SK-N-SH treated with all-trans-retinoic acid at 6 μM for 48 hours (cell line): ENCODE results near the gene AGRP.

Experiments used
- ATAC-seq: fragments of 200-7000 bp; cut with Tn5 transposase; 3 replicates; pipeline ENCODE4 v1.9.1; 2020; ENCODE audit warnings: mild to moderate bottlenecking, moderate library complexity
- ARNTL ChIP-seq: fragments of 450-650 bp; formaldehyde crosslinking; IDR thresholded peaks from 2 replicates; pipeline ENCODE4 v1.5.0; 2020; ENCODE audit warnings: low read depth, mild to moderate bottlenecking, moderate library complexity, borderline replicate concordance
- CSDC2 ChIP-seq: fragments of 250-450 bp; sonication (Bioruptor Pico); IDR thresholded peaks from 2 replicates; pipeline ENCODE4 v1.5.0; 2020; ENCODE audit warnings: mild to moderate bottlenecking, moderate library complexity
- GLIS3 ChIP-seq: fragments of 250-450 bp; sonication (Bioruptor Pico); IDR thresholded peaks from 2 replicates; pipeline ENCODE4 v1.5.0; 2020; ENCODE audit warnings: mild to moderate bottlenecking, moderate library complexity
- ISL1 ChIP-seq: fragments of 250-450 bp; sonication (Bioruptor Pico); IDR thresholded peaks from 2 replicates; pipeline ENCODE4 v2.1.2; 2022; ENCODE audit warnings: mild to moderate bottlenecking, moderate library complexity
- PPARA ChIP-seq: fragments of 250-450 bp; sonication (Bioruptor Pico); IDR thresholded peaks from 2 replicates; pipeline ENCODE4 v1.5.0; 2020; ENCODE audit warnings: mild to moderate bottlenecking, borderline replicate concordance
- RARB ChIP-seq: fragments of 250-450 bp; sonication (Bioruptor Pico); IDR thresholded peaks from 2 replicates; pipeline ENCODE4 v1.8.0; 2021; ENCODE audit warnings: mild to moderate bottlenecking, moderate library complexity
- SNAI2 ChIP-seq: fragments of 250-450 bp; sonication (Bioruptor Pico); IDR thresholded peaks from 2 replicates; pipeline ENCODE4 v1.5.0; 2020; ENCODE audit warnings: mild to moderate bottlenecking, moderate library complexity
- TOX ChIP-seq: fragments of 250-450 bp; sonication (Bioruptor Pico); IDR thresholded peaks from 2 replicates; pipeline ENCODE4 v1.8.0; 2021; ENCODE audit warnings: mild to moderate bottlenecking, moderate library complexity, borderline replicate concordance
- ZC3H10 ChIP-seq: fragments of 250-450 bp; sonication (Bioruptor Pico); IDR thresholded peaks from 2 replicates; pipeline ENCODE4 v1.5.1; 2021; ENCODE audit warnings: mild to moderate bottlenecking, moderate library complexity
- ZFP3 ChIP-seq: fragments of 250-450 bp; sonication (Bioruptor Pico); IDR thresholded peaks from 2 replicates; pipeline ENCODE4 v1.5.0; 2020; ENCODE audit warnings: mild to moderate bottlenecking, moderate library complexity
- ZFP30 ChIP-seq: fragments of 450-650 bp; formaldehyde crosslinking; IDR thresholded peaks from 2 replicates; pipeline ENCODE4 v1.5.0; 2022; ENCODE audit warnings: mild to moderate bottlenecking, moderate library complexity
- ZNF565 ChIP-seq: fragments of 450-650 bp; formaldehyde crosslinking; conservative IDR thresholded peaks from 2 replicates; pipeline ENCODE4 v1.5.0; 2020; ENCODE audit warnings: low read depth, mild to moderate bottlenecking, moderate library complexity
- ZNF70 ChIP-seq: fragments of 450-650 bp; formaldehyde crosslinking; IDR thresholded peaks from 2 replicates; pipeline ENCODE4 v1.5.0; 2020; ENCODE audit warnings: mild to moderate bottlenecking, moderate library complexity
- ZNF8 ChIP-seq: fragments of 450-650 bp; formaldehyde crosslinking; IDR thresholded peaks from 2 replicates; pipeline ENCODE4 v1.5.0; 2020; ENCODE audit warnings: mild to moderate bottlenecking, moderate library complexity
- TF ChIP-seq, protein P1 (sequence below): fragments of 250-450 bp; sonication (Bioruptor Pico); IDR thresholded peaks from 2 replicates; pipeline ENCODE4 v1.5.0; 2020; ENCODE audit warnings: mild to moderate bottlenecking, moderate library complexity
- TF ChIP-seq, protein P2 (sequence below): fragments of 250-450 bp; sonication (Bioruptor Pico); IDR thresholded peaks from 2 replicates; pipeline ENCODE4 v1.5.1; 2021; ENCODE audit warnings: mild to moderate bottlenecking, moderate library complexity
- TF ChIP-seq, protein P3 (sequence below): fragments of 250-450 bp; sonication (Bioruptor Pico); IDR thresholded peaks from 2 replicates; pipeline ENCODE4 v1.8.0; 2020; ENCODE audit warnings: mild to moderate bottlenecking, moderate library complexity, borderline replicate concordance
- TF ChIP-seq, protein P4 (sequence below): fragments of 250-450 bp; sonication (Bioruptor Pico); IDR thresholded peaks from 2 replicates; pipeline ENCODE4 v1.5.1; 2020; ENCODE audit warnings: low read depth, mild to moderate bottlenecking, moderate library complexity
- TF ChIP-seq, protein P5 (sequence below): fragments of 250-450 bp; sonication (Bioruptor Pico); IDR thresholded peaks from 2 replicates; pipeline ENCODE4 v1.8.0; 2021; ENCODE audit warnings: low read depth, mild to moderate bottlenecking, moderate library complexity, borderline replicate concordance

The AGRP gene

DNA sequence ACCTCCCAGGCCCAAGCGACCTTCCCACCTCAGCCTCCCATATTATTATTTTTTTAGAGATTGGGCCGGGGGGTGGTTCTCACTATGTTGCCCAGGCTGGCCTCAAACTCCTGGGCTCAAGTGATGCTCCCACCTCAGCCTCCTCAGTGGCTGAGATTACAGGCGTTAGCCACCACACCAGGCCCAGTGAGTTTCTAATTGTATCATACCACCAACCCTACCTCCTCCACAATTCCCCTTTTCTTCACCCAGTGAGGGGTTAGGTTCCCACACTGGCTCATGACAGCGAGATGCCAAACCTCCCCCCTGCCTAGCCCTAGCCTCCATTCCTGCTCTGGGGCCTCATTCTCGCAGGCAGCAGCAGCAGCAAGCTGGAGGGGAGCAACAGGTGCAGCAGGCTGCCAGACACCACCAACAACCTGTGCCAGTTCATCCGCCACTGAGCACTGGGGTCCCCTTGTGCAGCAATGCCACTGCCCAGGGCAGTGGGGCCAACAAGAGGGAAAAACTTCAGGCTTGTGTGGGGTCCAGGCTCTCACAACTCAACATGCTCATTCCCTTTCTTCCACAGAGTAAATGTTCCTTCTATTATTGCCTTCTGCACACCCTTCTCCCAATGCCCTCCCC lies 11.5 kb downstream of the AGRP start:
- TF ChIP-seq, protein P1, sequence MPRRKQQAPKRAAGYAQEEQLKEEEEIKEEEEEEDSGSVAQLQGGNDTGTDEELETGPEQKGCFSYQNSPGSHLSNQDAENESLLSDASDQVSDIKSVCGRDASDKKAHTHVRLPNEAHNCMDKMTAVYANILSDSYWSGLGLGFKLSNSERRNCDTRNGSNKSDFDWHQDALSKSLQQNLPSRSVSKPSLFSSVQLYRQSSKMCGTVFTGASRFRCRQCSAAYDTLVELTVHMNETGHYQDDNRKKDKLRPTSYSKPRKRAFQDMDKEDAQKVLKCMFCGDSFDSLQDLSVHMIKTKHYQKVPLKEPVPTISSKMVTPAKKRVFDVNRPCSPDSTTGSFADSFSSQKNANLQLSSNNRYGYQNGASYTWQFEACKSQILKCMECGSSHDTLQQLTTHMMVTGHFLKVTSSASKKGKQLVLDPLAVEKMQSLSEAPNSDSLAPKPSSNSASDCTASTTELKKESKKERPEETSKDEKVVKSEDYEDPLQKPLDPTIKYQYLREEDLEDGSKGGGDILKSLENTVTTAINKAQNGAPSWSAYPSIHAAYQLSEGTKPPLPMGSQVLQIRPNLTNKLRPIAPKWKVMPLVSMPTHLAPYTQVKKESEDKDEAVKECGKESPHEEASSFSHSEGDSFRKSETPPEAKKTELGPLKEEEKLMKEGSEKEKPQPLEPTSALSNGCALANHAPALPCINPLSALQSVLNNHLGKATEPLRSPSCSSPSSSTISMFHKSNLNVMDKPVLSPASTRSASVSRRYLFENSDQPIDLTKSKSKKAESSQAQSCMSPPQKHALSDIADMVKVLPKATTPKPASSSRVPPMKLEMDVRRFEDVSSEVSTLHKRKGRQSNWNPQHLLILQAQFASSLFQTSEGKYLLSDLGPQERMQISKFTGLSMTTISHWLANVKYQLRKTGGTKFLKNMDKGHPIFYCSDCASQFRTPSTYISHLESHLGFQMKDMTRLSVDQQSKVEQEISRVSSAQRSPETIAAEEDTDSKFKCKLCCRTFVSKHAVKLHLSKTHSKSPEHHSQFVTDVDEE: no peak
- no peak for TF ChIP-seq ZNF8 (CRISPR knock-in tag)
- no peak for TF ChIP-seq GLIS3 (CRISPR knock-in tag)
- TF ChIP-seq RARB: no peak
- TF ChIP-seq, protein P2, sequence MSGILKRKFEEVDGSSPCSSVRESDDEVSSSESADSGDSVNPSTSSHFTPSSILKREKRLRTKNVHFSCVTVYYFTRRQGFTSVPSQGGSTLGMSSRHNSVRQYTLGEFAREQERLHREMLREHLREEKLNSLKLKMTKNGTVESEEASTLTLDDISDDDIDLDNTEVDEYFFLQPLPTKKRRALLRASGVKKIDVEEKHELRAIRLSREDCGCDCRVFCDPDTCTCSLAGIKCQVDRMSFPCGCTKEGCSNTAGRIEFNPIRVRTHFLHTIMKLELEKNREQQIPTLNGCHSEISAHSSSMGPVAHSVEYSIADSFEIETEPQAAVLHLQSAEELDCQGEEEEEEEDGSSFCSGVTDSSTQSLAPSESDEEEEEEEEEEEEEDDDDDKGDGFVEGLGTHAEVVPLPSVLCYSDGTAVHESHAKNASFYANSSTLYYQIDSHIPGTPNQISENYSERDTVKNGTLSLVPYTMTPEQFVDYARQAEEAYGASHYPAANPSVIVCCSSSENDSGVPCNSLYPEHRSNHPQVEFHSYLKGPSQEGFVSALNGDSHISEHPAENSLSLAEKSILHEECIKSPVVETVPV: no peak
- TF ChIP-seq ZC3H10 (CRISPR knock-in tag): no peak
- no peak for TF ChIP-seq ZNF565 (CRISPR knock-in tag)
- no peak for TF ChIP-seq PPARA (CRISPR knock-in tag)
- no peak for TF ChIP-seq ISL1 (CRISPR knock-in tag)
- no peak for TF ChIP-seq TOX (CRISPR knock-in tag)
- no peak for TF ChIP-seq ARNTL
- TF ChIP-seq, protein P3, sequence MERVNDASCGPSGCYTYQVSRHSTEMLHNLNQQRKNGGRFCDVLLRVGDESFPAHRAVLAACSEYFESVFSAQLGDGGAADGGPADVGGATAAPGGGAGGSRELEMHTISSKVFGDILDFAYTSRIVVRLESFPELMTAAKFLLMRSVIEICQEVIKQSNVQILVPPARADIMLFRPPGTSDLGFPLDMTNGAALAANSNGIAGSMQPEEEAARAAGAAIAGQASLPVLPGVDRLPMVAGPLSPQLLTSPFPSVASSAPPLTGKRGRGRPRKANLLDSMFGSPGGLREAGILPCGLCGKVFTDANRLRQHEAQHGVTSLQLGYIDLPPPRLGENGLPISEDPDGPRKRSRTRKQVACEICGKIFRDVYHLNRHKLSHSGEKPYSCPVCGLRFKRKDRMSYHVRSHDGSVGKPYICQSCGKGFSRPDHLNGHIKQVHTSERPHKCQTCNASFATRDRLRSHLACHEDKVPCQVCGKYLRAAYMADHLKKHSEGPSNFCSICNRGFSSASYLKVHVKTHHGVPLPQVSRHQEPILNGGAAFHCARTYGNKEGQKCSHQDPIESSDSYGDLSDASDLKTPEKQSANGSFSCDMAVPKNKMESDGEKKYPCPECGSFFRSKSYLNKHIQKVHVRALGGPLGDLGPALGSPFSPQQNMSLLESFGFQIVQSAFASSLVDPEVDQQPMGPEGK (CRISPR knock-in tag): no peak
- no peak for TF ChIP-seq SNAI2 (CRISPR knock-in tag)
- TF ChIP-seq ZFP3 (CRISPR knock-in tag): no peak
- TF ChIP-seq CSDC2: no peak
- TF ChIP-seq, protein P4, sequence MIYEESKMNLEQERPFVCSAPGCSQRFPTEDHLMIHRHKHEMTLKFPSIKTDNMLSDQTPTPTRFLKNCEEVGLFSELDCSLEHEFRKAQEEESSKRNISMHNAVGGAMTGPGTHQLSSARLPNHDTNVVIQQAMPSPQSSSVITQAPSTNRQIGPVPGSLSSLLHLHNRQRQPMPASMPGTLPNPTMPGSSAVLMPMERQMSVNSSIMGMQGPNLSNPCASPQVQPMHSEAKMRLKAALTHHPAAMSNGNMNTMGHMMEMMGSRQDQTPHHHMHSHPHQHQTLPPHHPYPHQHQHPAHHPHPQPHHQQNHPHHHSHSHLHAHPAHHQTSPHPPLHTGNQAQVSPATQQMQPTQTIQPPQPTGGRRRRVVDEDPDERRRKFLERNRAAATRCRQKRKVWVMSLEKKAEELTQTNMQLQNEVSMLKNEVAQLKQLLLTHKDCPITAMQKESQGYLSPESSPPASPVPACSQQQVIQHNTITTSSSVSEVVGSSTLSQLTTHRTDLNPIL (CRISPR knock-in tag): no peak
- TF ChIP-seq, protein P5, sequence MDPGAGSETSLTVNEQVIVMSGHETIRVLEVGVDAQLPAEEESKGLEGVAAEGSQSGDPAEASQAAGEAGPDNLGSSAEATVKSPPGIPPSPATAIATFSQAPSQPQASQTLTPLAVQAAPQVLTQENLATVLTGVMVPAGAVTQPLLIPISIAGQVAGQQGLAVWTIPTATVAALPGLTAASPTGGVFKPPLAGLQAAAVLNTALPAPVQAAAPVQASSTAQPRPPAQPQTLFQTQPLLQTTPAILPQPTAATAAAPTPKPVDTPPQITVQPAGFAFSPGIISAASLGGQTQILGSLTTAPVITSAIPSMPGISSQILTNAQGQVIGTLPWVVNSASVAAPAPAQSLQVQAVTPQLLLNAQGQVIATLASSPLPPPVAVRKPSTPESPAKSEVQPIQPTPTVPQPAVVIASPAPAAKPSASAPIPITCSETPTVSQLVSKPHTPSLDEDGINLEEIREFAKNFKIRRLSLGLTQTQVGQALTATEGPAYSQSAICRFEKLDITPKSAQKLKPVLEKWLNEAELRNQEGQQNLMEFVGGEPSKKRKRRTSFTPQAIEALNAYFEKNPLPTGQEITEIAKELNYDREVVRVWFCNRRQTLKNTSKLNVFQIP (CRISPR knock-in tag): no peak
- TF ChIP-seq ZFP30: no peak
- ATAC-seq: no peak

DNA sequence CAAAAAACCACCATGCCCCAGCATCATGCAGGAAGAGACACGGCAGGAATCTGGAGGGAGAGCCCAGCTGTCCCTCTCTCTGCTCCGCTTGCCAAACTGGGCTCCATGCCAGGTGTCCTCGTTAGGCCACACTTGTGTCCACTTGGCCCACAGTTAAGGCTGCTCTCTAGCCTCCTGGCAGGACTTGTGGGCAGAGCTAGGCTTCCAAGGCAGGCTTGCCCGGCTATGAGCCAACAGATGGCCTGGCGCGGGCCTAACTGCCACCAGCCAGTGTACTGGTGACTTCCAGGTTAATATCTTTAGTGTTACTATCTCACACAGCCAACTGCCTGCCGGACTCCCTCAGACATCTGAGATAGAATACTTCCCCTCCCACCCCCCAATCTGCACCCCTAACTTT lies 13.0 kb downstream of the AGRP start:
- TF ChIP-seq ZC3H10 (CRISPR knock-in tag) (no peak), TOX (CRISPR knock-in tag) (no peak), CSDC2 (no peak), RARB (no peak), ZNF70 (CRISPR knock-in tag) (no peak)
- TF ChIP-seq, protein P2: no peak
- TF ChIP-seq, protein P4 (CRISPR knock-in tag): no peak
- TF ChIP-seq, all 23 proteins: peak for 0
- no peak for ATAC-seq
